HCT116 (cell line): ENCODE results near the gene MYOF. TPM values are rescaled to one million over a fixed set of nuclear protein-coding genes. Genes with fewer than 3 reads are reported as not detected.

Source experiments
- ATAC-seq: fragments of 200-7000 bp; cut with Tn5 transposase; 2 replicates; pipeline ENCODE4 v1.9.1; 2020; ENCODE audit warnings: mild to moderate bottlenecking, moderate library complexity
- BruUV-seq: library from RNA; stranded (reverse); fragments of 400-500 nt; replicated peaks from 2 replicates; lab custom pipeline; 2021; lab: Mats Ljungman, UMichigan
- CTCF ChIA-PET: fragments of 300-600 bp; sonication (Branson Sonifier 250); formaldehyde crosslinking; loops from one replicate; lab custom pipeline; 2021; ENCODE audit warnings: antibody characterized with exemption; lab: Charles Lee
- POLR2A ChIA-PET: fragments of 300-600, 350-600 bp; sonication (Branson Sonifier 250); formaldehyde crosslinking; loops from one replicate; lab custom pipeline; 2021; ENCODE audit warnings: antibody characterized with exemption; lab: Charles Lee
- RAD21 ChIA-PET, 2 experiments: fragments of 300-600 bp; sonication (Branson Sonifier 250); formaldehyde crosslinking; loops; one replicate each; lab custom pipeline; 2023; ENCODE audit warnings: low total read pairs in 2 of 2; ENCODE audit not compliant: uncharacterized antibody in 2 of 2, unreplicated experiment in 2 of 2, low non-redundant PET in 1 of 2; lab: Charles Lee
- DNase-seq: peaks from one replicate; pipeline ENCODE4 v3.0.0-alpha.2; 2010; ENCODE audit warnings: low read depth, low spot score
- H2AFZ ChIP-seq: fragments of 200-600 bp; shearing (Covaris generic), sonication (generic); 2 replicates; pipeline ENCODE4 v1.6.1; 2017; ENCODE audit warnings: low read depth, mixed run types, mixed read lengths, antibody characterized with exemption, low read length; ENCODE audit not compliant: poor library complexity, severe bottlenecking
- H3K27ac ChIP-seq: 2 replicates; pipeline ENCODE4 v1.5.1; 2012; ENCODE audit warnings: low read depth, low read length
- H3K27me3 ChIP-seq: fragments of 200-600 bp; sonication (generic); 2 replicates; pipeline ENCODE4 v1.6.1; 2016; ENCODE audit warnings: mixed run types, low read length, mixed read lengths; ENCODE audit not compliant: insufficient read depth
- H3K36me3 ChIP-seq, 2 experiments: fragments of 200-500 bp in 1 of 2; fragments of 200-600 bp in 1 of 2; sonication (Bioruptor generic) in 1 of 2; sonication (generic) in 1 of 2; 2 replicates each; pipeline versions ENCODE4 v1.5.1 to v1.6.1; 2014 to 2016; ENCODE audit warnings: low read length in 2 of 2, inconsistent platforms in 1 of 2, mixed read lengths in 1 of 2, mixed run types in 1 of 2; ENCODE audit not compliant: insufficient read depth in 2 of 2, control insufficient read depth in 1 of 2
- H3K4me1 ChIP-seq, 2 experiments: fragments of 200-600 bp in 1 of 2; sonication (generic) in 1 of 2; 2 replicates each; pipeline versions ENCODE4 v1.5.1 to v1.6.1; 2012 to 2017; ENCODE audit warnings: low read length in 2 of 2, inconsistent platforms in 1 of 2, mild to moderate bottlenecking in 1 of 2, mixed read lengths in 1 of 2, mixed run types in 1 of 2, moderate library complexity in 1 of 2; ENCODE audit not compliant: insufficient read depth in 2 of 2, control insufficient read depth in 1 of 2
- H3K4me2 ChIP-seq: fragments of 200-600 bp; sonication (generic); 2 replicates; pipeline ENCODE4 v1.6.1; 2017; ENCODE audit warnings: mixed run types, low read length, mixed read lengths
- H3K4me3 ChIP-seq, 2 experiments: fragments of 200-600 bp in 1 of 2; sonication (generic) in 1 of 2; replicated peaks in 1 of 2; 2 replicates each; pipeline ENCODE4 v1.5.1; 2011 to 2016; ENCODE audit warnings: low read length in 2 of 2, control low read depth in 1 of 2, low read depth in 1 of 2, mild to moderate bottlenecking in 1 of 2, mixed read lengths in 1 of 2, mixed run types in 1 of 2
- H3K79me2 ChIP-seq: fragments of 200-600 bp; sonication (generic); 2 replicates; pipeline ENCODE4 v1.6.1; 2017; ENCODE audit warnings: mild to moderate bottlenecking, mixed run types, low read length, moderate library complexity, mixed read lengths; ENCODE audit not compliant: insufficient read depth
- H3K9ac ChIP-seq: fragments of 200-600 bp; sonication (generic); 2 replicates; pipeline ENCODE4 v1.6.1; 2016; ENCODE audit warnings: low read length, mixed read lengths
- H3K9me2 ChIP-seq: fragments of 200-600 bp; sonication (generic), shearing (Covaris generic); 2 replicates; pipeline ENCODE4 v1.6.1; 2017; ENCODE audit warnings: mixed run types, mild to moderate bottlenecking, moderate library complexity; ENCODE audit not compliant: insufficient read depth
- H3K9me3 ChIP-seq, 2 experiments: fragments of 200-500 bp in 1 of 2; fragments of 200-600 bp in 1 of 2; sonication (Bioruptor generic) in 1 of 2; sonication (generic) in 1 of 2; 2 replicates each; pipeline ENCODE4 v1.6.1; 2014 to 2017; ENCODE audit warnings: low read length in 2 of 2, mixed read lengths in 2 of 2, inconsistent platforms in 1 of 2, low read depth in 1 of 2, mild to moderate bottlenecking in 1 of 2, mixed run types in 1 of 2, moderate library complexity in 1 of 2; ENCODE audit not compliant: control insufficient read depth in 1 of 2, insufficient read depth in 1 of 2
- H4K20me1 ChIP-seq: fragments of 200-600 bp; sonication (generic), shearing (Covaris generic); 2 replicates; pipeline ENCODE4 v1.6.1; 2017; ENCODE audit warnings: mixed run types, mild to moderate bottlenecking, moderate library complexity; ENCODE audit not compliant: insufficient read depth
- EGR1 ChIP-seq: IDR thresholded peaks from 2 replicates; pipeline ENCODE4 v1.6.1; 2012; ENCODE audit warnings: low read depth
- EZH2 ChIP-seq: fragments of 200-600 bp; sonication (generic); IDR thresholded peaks from 2 replicates; pipeline ENCODE4 v1.6.1; 2017; ENCODE audit warnings: antibody characterized with exemption, mixed run types
- EZH2phosphoT487 ChIP-seq: fragments of 200-600 bp; IDR thresholded peaks from 2 replicates; pipeline ENCODE4 v1.6.1; 2018; ENCODE audit warnings: antibody characterized with exemption, borderline replicate concordance
- POLR2AphosphoS5 ChIP-seq: IDR thresholded peaks from 2 replicates; pipeline ENCODE4 v1.6.1; 2011; ENCODE audit warnings: mild to moderate bottlenecking, low read depth, low read length, moderate library complexity
- REST ChIP-seq: IDR thresholded peaks from 2 replicates; pipeline ENCODE4 v1.6.1; 2012; ENCODE audit warnings: low read depth
- SP1 ChIP-seq: IDR thresholded peaks from 2 replicates; pipeline ENCODE4 v1.6.1; 2012; ENCODE audit warnings: low read depth
- SRF ChIP-seq: IDR thresholded peaks from 2 replicates; pipeline ENCODE4 v1.6.1; 2012; ENCODE audit warnings: low read depth
- TCF7L2 ChIP-seq: IDR thresholded peaks from 2 replicates; pipeline ENCODE4 v1.7.0; 2011; ENCODE audit warnings: borderline replicate concordance, inconsistent platforms; ENCODE audit not compliant: insufficient read depth, insufficient read length; ENCODE audit errors: extremely low read depth
- intact Hi-C: fragments of 100-400 bp; cut with micrococcal nuclease; formaldehyde crosslinking; loops from 2 replicates; pipeline ENCODE4 v1.10.0; 2022
- total RNA-seq: library from RNA; stranded (reverse); gene quantifications from one replicate; pipeline ENCODE4 v1.2.1, GENCODE V29; 2021; ENCODE audit not compliant: unreplicated experiment

The MYOF gene
- total RNA-seq, 1 experiment from 2014 or later: 250 TPM

DNA sequence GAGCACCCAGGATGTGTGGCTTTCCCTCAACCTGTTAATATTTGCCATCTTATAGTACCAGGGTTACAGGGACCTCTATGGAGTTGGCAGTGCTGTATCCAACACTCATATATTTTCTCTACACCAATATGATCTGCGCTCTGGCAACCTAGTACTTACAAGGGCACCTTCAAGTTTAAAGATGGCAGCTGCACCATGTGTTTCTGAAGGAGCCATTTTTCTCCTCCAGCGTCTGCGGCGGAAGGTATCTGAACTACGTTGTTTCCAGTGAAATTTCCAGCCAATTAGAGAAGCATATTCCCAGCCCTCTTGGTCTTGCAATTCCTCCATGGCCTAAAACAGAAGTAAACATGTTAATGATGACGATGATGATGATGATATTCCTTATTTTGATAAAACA is 125.6 kb downstream of the MYOF start:
- POLR2A ChIA-PET: interaction anchor here (1.6 kb wide), 1 partner anchor 126 kb away, joined by 3 read pairs; the partner anchor contains the start of gene MYOF
- H2AFZ ChIP-seq: no peak overlapping the region
- TF ChIP-seq TCF7L2 (no peak), REST (no peak), EGR1 (no peak), EZH2phosphoT487 (no peak), POLR2AphosphoS5 (no peak), EZH2 (no peak), SP1 (no peak), SRF (no peak)
- TF ChIP-seq, all 23 proteins: peak for 0
- no peak overlapping the region for H3K9ac ChIP-seq
- no peaks in the 10 kb centered on the region; the same call in 1 of the 2 replicates for H3K79me2 ChIP-seq
- BruUV-seq: no TSS peak
- H3K4me2 ChIP-seq: no peak overlapping the region
- H4K20me1 ChIP-seq: no peaks in the 10 kb centered on the region
- no peaks in the 10 kb centered on the region for H3K27me3 ChIP-seq
- CTCF ChIA-PET: no interaction called here
- H3K9me3 ChIP-seq: no peaks in the 10 kb centered on the region
- no peak for DNase-seq
- no peaks in the 10 kb centered on the region for H3K4me1 ChIP-seq
- no peak for ATAC-seq
- no peak overlapping the region for H3K4me3 ChIP-seq
- intact Hi-C loops: no loop called here
- H3K27ac ChIP-seq: no peak overlapping the region
- RAD21 ChIA-PET: no interaction called here
- H3K9me2 ChIP-seq: no peaks in the 10 kb centered on the region
- peaks cover 66 to 85% of the 10 kb centered on the region in 2 experiments for H3K36me3 ChIP-seq
